ENCODE results near the gene PLAAT4.
A peak's percentile ranks its signal among the peaks of the same experiment; 100 is the strongest.
"Not testable (repeated sequence)": the region's sequence is repeated elsewhere in the genome, so short reads cannot be mapped to it uniquely, and the experiment has no call there.

PLAAT4 gene

DNA sequence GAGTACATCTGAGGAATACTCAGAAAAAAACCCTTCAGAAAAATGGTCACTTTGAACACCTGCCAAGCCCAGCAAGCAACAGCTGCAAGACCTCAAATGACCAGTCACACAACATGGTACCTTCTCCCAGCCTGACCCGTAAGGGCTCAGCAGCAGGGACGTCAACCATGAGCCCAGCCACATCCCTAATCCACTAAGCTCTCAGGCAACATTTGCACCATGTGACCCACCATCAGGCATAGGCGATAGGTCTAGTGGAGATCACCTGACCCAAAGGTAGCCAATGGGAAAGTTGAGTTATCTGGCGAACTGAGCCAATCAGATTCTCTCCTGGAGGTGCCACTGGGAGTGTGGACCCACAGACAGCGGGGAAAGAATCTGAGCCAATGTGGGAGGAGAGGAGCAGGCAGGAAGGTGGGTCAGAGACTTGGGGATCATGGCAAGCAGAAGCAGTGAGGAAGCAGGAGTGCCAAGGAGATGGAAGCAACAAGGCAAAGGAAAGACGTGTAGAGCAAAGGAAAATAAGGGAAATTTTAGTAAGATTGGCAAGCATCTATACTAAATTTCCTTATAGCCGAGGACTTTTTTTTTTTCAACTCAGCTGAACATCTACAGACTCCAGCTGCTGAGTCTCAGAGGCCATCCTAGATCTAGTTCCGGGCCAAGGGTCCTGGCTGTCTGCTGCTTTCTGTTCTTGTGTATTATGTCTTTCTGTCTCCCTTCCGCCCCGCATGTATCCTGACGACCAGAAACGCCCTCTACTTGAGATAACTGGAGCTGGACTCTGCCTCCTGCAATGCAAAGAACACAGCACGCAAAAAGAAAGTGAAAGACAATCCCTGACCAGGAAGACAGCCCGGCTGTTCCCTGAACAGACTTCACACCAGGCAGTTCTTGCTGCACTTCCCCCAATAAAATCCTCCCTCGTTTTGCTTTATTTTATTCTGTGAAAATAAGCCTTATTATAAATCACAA lies 37.6 kb downstream of the PLAAT4 start:
- DNase-seq = peak; percentile 6

DNA sequence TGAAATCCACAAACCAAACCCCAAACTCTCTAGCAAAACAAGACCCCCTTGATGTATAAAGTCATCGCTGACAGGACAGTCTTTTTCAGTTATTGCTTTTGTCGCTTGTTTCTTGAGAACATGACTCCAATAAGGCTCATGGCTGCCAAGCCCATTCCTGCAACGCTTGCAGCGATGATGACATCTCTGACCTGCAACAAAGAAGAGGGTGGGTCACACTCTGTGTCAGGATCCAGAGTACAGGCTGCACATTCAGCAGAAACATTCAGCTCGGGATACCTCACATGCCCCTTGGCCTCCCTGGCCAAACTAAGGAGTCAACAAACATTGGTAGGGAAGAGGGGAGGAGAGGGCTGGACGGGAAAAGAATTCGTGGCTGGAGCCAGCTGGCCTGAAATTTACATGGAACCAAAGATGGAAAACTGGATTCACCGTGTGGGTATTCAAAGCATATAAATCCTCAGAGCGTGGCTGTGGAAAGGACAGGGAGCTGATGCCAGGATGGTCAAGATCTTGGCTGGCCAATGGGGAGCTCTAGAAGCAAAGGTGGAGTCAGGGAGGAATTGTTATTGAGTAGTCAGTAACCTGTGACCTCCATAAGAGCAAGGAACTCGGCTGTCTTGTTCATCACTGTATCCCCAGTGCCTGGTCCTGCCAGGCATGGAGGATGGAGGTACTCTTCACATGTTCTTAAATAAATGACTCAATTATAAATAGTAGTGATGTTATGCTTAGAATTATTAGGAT lies 38.4 kb downstream of the PLAAT4 start:
- no peak for DNase-seq

DNA sequence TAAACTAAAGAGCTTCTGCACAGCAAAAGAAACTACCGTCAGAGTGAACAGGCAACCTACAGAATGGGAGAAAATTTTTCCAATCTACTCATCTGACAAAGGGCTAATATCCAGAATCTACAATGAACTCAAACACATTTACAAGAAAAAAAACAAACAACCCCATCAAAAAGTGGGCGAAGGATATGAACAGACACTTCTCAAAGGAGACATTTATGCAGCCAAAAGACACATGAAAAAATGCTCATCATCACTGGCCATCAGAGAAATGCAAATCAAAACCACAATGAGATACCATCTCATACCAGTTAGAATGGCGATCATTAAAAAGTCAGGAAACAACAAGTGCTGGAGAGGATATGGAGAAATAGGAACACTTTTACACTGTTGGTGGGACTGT lies 42.3 kb downstream of the PLAAT4 start:
- not testable (repeated sequence) for DNase-seq

DNA sequence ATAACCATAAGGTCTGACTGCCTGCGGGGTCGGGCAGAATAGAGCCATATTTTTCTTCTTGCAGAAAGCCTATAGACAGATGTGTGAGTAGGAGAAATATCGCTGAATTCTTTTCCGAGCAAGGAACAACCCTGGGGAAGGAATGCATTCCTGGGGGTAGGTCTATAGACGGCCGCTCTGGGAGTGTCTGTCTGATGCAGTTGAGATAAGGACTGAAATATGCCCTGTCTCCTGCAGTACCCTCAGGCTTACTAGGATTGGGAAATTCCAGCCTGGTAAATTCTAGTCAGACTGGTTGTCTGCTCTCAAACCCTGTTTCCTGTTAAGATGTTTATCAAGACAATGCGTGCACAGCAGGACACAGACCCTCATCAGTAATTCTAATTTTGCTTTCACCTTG lies 44.6 kb downstream of the PLAAT4 start:
- not testable (repeated sequence) for DNase-seq

DNA sequence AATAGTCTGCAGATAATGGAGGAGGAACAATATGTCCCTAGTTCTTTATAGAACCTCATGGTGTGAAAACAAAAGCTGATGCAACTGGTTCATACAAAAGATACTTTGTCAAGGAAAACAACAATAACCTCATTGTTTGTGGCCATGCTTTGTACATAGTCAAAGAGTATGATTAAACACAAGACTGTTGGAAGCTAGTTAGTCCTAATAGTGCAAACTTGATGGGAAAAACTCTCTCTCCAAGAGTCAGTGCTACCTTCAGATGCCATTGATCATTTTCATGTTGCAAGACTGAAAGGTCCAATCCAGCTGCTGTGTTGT lies 46.7 kb downstream of the PLAAT4 start:
- DNase-seq = no peak

DNA sequence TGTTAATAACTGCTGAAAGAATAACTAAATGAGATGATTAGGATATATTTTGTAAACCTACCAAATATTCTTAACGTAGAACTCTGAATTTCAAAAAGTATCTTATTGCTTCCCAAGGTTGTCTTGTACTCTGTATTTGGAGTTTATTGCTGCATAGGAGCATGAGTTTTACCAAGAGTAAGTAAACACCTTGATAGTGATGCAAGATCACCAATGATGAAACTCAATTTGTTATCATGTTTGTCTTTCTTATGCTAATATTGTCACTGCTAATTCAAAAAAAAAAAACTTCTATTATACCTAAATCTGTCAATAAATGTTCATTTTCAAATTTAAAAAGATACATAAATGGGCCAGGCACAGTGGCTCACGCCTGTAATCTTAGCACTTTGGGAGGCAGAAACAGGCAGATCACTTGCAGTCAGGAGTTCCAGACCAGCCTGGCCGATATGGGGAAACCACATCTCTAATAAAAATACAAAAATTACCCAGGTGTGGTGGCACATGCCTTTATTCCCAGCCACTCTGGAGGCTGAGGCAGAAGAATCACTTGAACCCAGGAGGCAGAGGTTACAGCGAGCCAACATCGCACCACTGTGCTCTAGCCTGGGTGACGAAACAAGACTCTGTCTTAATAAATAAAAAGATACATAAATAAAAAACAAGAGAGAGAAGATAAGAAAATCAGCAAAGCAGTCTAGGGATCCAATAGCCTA lies 50.0 kb downstream of the PLAAT4 start:
- DNase-seq = no peak

DNA sequence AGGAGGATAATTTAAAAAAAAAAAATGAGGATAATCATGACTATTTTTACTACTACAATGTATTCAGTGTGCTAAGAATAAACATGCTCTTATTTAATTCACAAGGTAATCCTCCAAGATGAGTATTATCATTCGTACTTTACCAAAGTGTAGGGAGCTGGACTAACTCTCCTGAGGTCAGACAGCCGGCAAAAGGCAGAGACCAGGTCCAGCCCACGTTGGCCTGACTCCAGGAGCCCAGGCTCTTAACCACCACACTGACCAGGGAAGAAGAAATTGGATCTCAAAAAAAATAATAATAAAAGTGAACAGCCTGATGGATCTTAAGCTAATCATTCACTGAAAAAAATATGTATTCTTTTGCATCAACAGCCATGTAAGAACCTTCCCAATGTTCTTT lies 52.4 kb downstream of the PLAAT4 start:
- DNase-seq = no peak

DNA sequence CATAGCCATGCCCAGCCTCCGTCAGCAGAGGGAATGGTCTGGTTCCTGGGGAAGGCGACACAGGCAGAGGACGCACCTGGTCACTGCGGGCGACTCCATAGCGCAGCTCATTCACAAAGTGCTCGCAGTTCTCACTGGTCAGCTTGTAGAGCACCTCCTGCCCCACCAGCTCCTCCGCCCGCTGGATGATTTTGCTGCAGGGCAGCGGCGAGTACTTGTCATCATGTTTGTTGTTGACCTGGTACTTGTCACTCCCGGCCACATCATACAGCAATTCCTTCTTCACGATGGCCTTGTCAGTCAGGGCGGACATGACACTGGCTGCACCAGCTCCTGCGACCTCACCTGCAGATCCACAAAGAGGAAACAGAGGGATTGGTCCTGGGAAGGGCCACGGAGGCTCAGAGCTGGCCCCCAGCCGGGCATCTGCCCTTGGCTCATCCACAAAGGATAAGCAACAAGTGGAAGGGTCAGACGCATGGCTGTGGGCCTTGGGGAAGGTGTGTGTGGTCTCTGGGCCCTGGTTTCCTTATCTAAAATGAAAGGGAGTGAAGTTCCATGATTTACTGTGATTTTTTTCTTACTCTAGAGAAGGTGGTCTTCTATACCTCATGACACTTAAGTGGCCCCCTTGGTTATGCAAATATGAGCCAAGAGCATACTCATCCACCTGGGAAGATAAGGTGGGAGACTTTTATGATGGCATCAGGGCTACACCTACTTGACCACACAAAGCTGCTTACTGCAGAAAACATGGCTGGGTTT lies 53.6 kb downstream of the PLAAT4 start:
- no peak for DNase-seq

DNA sequence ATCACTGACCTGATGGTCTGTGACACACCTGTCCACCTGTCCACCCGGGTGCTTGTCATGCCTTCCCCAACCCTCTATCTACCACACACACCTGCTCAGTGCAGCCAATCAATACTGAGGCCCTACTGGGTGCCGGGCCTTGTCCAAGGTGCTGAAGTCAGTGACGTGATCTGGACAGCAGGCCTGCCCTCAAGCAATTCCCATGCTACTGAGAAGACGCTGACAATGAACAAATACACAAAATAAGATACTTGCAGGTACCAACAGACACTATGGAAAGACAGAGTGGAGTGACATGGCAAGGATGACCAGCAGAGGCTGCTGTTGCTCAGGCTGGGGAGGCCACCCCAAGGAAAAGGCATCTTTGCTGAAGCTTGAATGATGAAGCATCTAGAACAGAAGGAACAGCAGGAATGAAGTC lies 56.4 kb downstream of the PLAAT4 start:
- DNase-seq = no peak

DNA sequence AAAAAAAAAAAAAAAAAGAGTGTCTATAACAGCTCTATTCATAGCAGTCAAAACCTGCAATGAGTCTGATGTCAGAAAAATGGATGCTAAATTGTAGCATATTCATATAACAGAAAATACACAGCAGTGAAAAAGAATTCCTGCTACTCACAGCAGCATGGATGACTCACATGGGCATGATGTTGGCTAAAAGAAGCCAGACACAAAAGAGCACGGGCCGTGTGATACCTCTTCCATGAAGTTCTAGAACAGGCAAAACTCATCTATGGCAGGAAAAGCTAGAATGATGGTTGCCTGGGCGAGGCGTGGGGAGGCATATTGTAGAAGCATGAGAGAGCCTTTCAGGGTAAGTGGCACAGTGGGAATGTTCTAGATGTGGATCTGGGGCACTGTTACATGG lies 58.7 kb downstream of the PLAAT4 start:
- no peak for DNase-seq
